MM.1S (cell line): Measurements from ENCODE around the gene COQ8A.

Source experiments
- DNase-seq: peaks from one replicate; pipeline ENCODE4 v3.0.0-alpha.2; 2015
- H2AFZ ChIP-seq: fragments of 300-600 bp; sonication (generic); 2 replicates; pipeline ENCODE4 v1.6.0; 2016; ENCODE audit warnings: antibody characterized with exemption, low read length
- H3F3A ChIP-seq: fragments of 300-600 bp; sonication (generic); 2 replicates; pipeline ENCODE4 v1.6.1; 2016; ENCODE audit warnings: mild to moderate bottlenecking, antibody characterized with exemption, low read length, moderate library complexity, mixed read lengths; ENCODE audit not compliant: insufficient read depth
- H3K27ac ChIP-seq: fragments of 300-600 bp; sonication (generic); 2 replicates; pipeline ENCODE4 v1.5.1; 2016; ENCODE audit warnings: mild to moderate bottlenecking, low read length
- H3K27me3 ChIP-seq: fragments of 300-600 bp; sonication (generic); replicated peaks from 2 replicates; pipeline ENCODE4 v1.6.0; 2016; ENCODE audit warnings: low read length; ENCODE audit not compliant: insufficient read depth
- H3K36me3 ChIP-seq: fragments of 300-600 bp; sonication (generic); replicated peaks from 2 replicates; pipeline ENCODE4 v1.6.1; 2016; ENCODE audit warnings: mild to moderate bottlenecking, low read length, mixed read lengths; ENCODE audit not compliant: insufficient read depth
- H3K4me1 ChIP-seq: fragments of 300-600 bp; sonication (generic); 2 replicates; pipeline ENCODE4 v1.6.1; 2016; ENCODE audit warnings: low read length, mixed read lengths
- H3K4me2 ChIP-seq: fragments of 300-600 bp; sonication (generic); 2 replicates; pipeline ENCODE4 v1.6.0; 2016; ENCODE audit warnings: low read depth, low read length
- H3K4me3 ChIP-seq: fragments of 300-600 bp; sonication (generic); 2 replicates; pipeline ENCODE4 v1.5.1; 2016; ENCODE audit warnings: low read length, mixed read lengths
- H3K79me2 ChIP-seq: fragments of 300-600 bp; sonication (generic); 2 replicates; pipeline ENCODE4 v1.6.1; 2016; ENCODE audit warnings: mixed run types, low read length, mixed read lengths
- H3K9ac ChIP-seq: fragments of 300-600 bp; sonication (generic); 2 replicates; pipeline ENCODE4 v1.6.1; 2016; ENCODE audit warnings: low read length, mixed read lengths
- H3K9me2 ChIP-seq: fragments of 300-600 bp; sonication (generic); replicated peaks from 2 replicates; pipeline ENCODE4 v1.6.1; 2016; ENCODE audit warnings: mild to moderate bottlenecking, low read length, mixed read lengths; ENCODE audit not compliant: insufficient read depth
- H3K9me3 ChIP-seq: fragments of 300-600 bp; sonication (generic); replicated peaks from 2 replicates; pipeline ENCODE4 v1.6.1; 2016; ENCODE audit warnings: mild to moderate bottlenecking, low read length, mixed read lengths; ENCODE audit not compliant: insufficient read depth
- H4K20me1 ChIP-seq: fragments of 300-600 bp; sonication (generic); 2 replicates; pipeline ENCODE4 v1.6.1; 2016; ENCODE audit warnings: mild to moderate bottlenecking, low read length, moderate library complexity, mixed read lengths; ENCODE audit not compliant: insufficient read depth
- EZH2 ChIP-seq: fragments of 300-600 bp; sonication (generic); optimal IDR thresholded peaks from 2 replicates; pipeline ENCODE3; 2017; ENCODE audit warnings: low read depth, mild to moderate bottlenecking, antibody characterized with exemption, low read length, mixed read lengths
- EZH2phosphoT487 ChIP-seq: fragments of 300-600 bp; sonication (generic); IDR thresholded peaks from 2 replicates; pipeline ENCODE4 v1.6.1; 2018; ENCODE audit warnings: antibody characterized with exemption, low read length
- TF ChIP-seq, protein P1 (sequence below): fragments of 300-600 bp; sonication (generic); IDR thresholded peaks from 2 replicates; pipeline ENCODE4 v1.5.1; 2016; ENCODE audit warnings: antibody characterized with exemption, low read length, mixed read lengths

Gene COQ8A

DNA sequence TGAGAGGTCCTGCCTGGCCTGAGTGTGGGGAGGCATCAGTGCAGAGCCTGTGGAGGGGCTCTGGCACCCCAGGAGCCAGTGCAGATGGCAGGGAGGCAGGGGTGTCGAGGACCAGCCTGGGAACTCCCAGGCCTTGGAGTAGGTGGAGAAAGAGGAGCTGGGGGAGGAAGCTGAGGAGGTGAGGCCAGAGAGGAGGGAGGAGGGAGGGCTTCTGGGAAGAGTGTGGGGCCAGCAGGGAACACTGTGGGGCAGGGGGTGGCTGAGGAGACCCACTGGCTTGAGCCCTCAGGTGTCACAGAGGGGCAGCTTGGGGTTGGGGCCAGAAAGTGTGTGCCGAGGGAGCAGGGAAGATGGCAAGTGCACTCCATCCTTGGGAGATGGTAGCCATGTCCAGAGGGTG, 3.8 kb downstream of the COQ8A start:
- Histone ChIP-seq H3K79me2 (peaks cover 88% of the 10 kb centered on the region), H3K4me1 (peaks cover 10% of the 10 kb centered on the region; the same call in 1 of the 2 replicates), H3F3A (peaks cover 9% of the 10 kb centered on the region), H3K27me3 (no peaks in the 10 kb centered on the region), H3K4me2 (no peak overlapping the region), H3K9me2 (no peaks in the 10 kb centered on the region), H3K9me3 (no peaks in the 10 kb centered on the region), H3K4me3 (no peak overlapping the region), H3K36me3 (no peaks in the 10 kb centered on the region), H3K9ac (no peak overlapping the region), H3K27ac (no peak overlapping the region), H2AFZ (no peak overlapping the region), H4K20me1 (0 out of 2 replicates have a peak, but pooled peaks cover 3% of the 10 kb centered on the region)
- DNase-seq = no peak
- TF ChIP-seq, protein P1, sequence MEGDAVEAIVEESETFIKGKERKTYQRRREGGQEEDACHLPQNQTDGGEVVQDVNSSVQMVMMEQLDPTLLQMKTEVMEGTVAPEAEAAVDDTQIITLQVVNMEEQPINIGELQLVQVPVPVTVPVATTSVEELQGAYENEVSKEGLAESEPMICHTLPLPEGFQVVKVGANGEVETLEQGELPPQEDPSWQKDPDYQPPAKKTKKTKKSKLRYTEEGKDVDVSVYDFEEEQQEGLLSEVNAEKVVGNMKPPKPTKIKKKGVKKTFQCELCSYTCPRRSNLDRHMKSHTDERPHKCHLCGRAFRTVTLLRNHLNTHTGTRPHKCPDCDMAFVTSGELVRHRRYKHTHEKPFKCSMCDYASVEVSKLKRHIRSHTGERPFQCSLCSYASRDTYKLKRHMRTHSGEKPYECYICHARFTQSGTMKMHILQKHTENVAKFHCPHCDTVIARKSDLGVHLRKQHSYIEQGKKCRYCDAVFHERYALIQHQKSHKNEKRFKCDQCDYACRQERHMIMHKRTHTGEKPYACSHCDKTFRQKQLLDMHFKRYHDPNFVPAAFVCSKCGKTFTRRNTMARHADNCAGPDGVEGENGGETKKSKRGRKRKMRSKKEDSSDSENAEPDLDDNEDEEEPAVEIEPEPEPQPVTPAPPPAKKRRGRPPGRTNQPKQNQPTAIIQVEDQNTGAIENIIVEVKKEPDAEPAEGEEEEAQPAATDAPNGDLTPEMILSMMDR = no peak
- TF ChIP-seq EZH2 (no peak), EZH2phosphoT487 (no peak)

DNA sequence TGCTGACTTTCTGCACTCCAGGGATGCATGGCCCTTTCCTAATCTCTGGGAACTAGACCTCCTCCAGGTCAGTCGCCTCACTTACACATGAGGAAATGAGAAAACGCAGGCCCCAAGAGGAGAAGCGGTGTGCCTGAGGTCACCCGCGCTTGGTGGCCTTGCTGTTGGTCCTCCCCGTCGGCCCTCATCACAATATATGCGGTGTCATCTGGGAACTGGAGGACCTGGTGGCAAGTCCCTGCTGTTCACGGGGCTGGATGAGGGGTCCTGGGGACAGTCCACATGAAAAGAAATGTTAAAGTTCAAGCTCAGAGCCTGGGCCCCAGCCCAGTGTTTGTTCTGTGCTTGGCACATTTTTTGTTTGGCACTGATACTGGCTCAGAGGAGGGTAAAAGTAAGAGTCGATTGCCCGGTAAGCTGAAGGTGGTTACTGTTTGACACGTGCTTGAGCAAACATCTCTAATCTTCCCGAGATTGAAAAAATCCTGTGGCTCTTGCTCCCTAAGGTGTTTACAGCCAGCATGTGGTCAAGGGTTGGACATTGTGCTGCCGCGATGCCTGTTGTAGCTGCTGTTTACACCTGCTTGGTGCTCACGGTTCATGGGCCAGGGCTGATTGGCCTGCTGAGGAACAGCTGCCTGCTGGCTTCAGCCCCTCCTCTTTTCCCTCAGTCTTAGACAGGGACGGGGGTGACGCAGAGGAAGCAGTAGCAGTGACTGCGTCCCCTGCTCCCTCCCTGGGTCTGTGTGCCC, 5.2 kb downstream of the COQ8A start:
- Histone ChIP-seq H3K79me2 (peaks cover 100% of the 10 kb centered on the region), H3F3A (no peaks in the 10 kb centered on the region), H3K36me3 (no peaks in the 10 kb centered on the region), H3K9me2 (no peaks in the 10 kb centered on the region), H2AFZ (no peak overlapping the region), H3K9ac (no peak overlapping the region), H4K20me1 (0 out of 2 replicates have a peak, but pooled peaks cover 3% of the 10 kb centered on the region), H3K4me2 (no peak overlapping the region), H3K4me3 (no peak overlapping the region), H3K9me3 (no peaks in the 10 kb centered on the region), H3K27me3 (no peaks in the 10 kb centered on the region), H3K27ac (no peak overlapping the region), H3K4me1 (peaks cover 10% of the 10 kb centered on the region; the same call in 1 of the 2 replicates)
- TF ChIP-seq, protein P1 = no peak
- no peak for TF ChIP-seq EZH2
- TF ChIP-seq EZH2phosphoT487 = no peak
- no peak for DNase-seq

DNA sequence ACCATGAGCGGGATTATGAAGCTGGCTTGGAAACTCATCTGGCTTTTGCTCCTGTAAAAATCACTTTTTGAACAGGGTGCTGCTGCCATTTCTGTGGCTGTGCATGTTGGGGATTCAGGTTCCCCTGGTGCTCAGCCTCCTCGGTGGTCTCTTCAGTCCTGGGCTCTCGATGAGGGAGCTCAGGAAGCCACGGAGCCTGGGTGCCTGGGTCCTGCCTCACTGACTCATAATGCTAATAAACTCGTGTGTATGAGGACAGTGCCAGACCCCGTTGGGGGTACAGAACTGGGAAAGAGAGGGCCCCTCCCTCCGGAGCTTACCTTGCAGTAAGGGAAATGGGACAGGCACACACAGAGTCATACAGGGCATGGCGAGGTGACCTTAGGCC, 5.8 kb downstream of the COQ8A start:
- Histone ChIP-seq H3K9me2 (no peaks in the 10 kb centered on the region), H3F3A (no peaks in the 10 kb centered on the region), H3K36me3 (no peaks in the 10 kb centered on the region), H3K9me3 (no peaks in the 10 kb centered on the region), H3K27me3 (no peaks in the 10 kb centered on the region), H4K20me1 (peaks cover 5% of the 10 kb centered on the region; the same call in 1 of the 2 replicates), H3K4me1 (peaks cover 9% of the 10 kb centered on the region; the same call in 1 of the 2 replicates), H3K79me2 (peaks cover 100% of the 10 kb centered on the region), H3K4me3 (no peak overlapping the region), H3K9ac (no peak overlapping the region), H3K4me2 (no peak overlapping the region), H2AFZ (no peak overlapping the region), H3K27ac (no peak overlapping the region)
- DNase-seq = no peak
- TF ChIP-seq EZH2phosphoT487 (no peak), EZH2 (no peak)
- TF ChIP-seq, protein P1 = no peak
